K562 (cell line): ENCODE measurements around the gene TDRD5. TPM values are rescaled to one million over a fixed set of nuclear protein-coding genes. Genes with fewer than 3 reads are reported as not detected.
A peak's percentile ranks its signal among the peaks of the same experiment; 100 is the strongest.

Source experiments
- ARID2 ChIP-seq: fragments of 450-650 bp; IDR thresholded peaks from 2 replicates; pipeline ENCODE4 v1.6.1; 2017; ENCODE audit warnings: antibody characterized with exemption, mild to moderate bottlenecking
- DEAF1 ChIP-seq: fragments of 450-650 bp; formaldehyde crosslinking; IDR thresholded peaks from 2 replicates; pipeline ENCODE4 v1.4.0; 2020; ENCODE audit warnings: mild to moderate bottlenecking, moderate library complexity
- FOXK1 ChIP-seq: sonication (generic); formaldehyde crosslinking; IDR thresholded peaks from 2 replicates; pipeline ENCODE4 v1.8.0; 2022; ENCODE audit warnings: missing genetic modification reagents, mild to moderate bottlenecking, borderline replicate concordance
- MYC ChIP-seq, 2 experiments: fragments of 250-450 bp in 1 of 2; sonication (Bioruptor Pico) in 1 of 2; IDR thresholded peaks; 2 replicates each; pipeline versions ENCODE4 v1.5.1 to v1.6.1; 2012 to 2021; ENCODE audit warnings: low read depth in 2 of 2, borderline replicate concordance in 1 of 2, improper control_type of control experiment in 1 of 2, low read length in 1 of 2, mild to moderate bottlenecking in 1 of 2, moderate library complexity in 1 of 2
- RAD21 ChIP-seq, 2 experiments: fragments of 250-450 bp in 1 of 2; fragments of 450-650 bp in 1 of 2; sonication (Bioruptor Pico) in 1 of 2; formaldehyde crosslinking in 1 of 2; IDR thresholded peaks in 1 of 2; conservative IDR thresholded peaks in 1 of 2; 2 replicates each; pipeline versions ENCODE4 v1.4.0 to v1.8.0; 2020 to 2022; ENCODE audit warnings: mild to moderate bottlenecking in 2 of 2, moderate library complexity in 1 of 2
- SMC3 ChIP-seq: conservative IDR thresholded peaks from 2 replicates; pipeline ENCODE4 v1.6.1; 2011; ENCODE audit warnings: low read depth, low read length, improper control_type of control experiment; ENCODE audit not compliant: insufficient read depth
- SNIP1 ChIP-seq: fragments of 450-650 bp; IDR thresholded peaks from 2 replicates; pipeline ENCODE4 v1.7.1; 2017; ENCODE audit warnings: low read depth, mild to moderate bottlenecking
- ZNF165 ChIP-seq: fragments of 250-450 bp; sonication (Bioruptor Pico); IDR thresholded peaks from 2 replicates; pipeline ENCODE4 v1.4.0; 2020; ENCODE audit warnings: borderline replicate concordance
- ZNF668 ChIP-seq: fragments of 250-450 bp; sonication (Bioruptor Pico); IDR thresholded peaks from 2 replicates; pipeline ENCODE4 v1.8.0; 2022; ENCODE audit warnings: mild to moderate bottlenecking, inconsistent platforms
- polyA plus RNA-seq, 8 experiments: library from polyadenylated mRNA; depleted of rRNA in 4 of 8; stranded (reverse) in 5 of 8; unstranded in 3 of 8; fragments of >200 nt; fragmentation: Nextera tagmentation in 2 of 8; fragmentation: Illumina TruSeq in 1 of 8; extraction: Ambion mirVana in 2 of 8; extraction: Trizol in 1 of 8; gene quantifications; 2 replicates each; pipeline versions ENCODE4 v1.2.1 to v1.2.3, GENCODE V29; 2011 to 2014; ENCODE audit warnings: inconsistent platforms in 1 of 8, missing spikeins in 1 of 8
- total RNA-seq, 7 experiments: library from RNA; depleted of rRNA in 6 of 7; stranded (reverse); fragments of >200 nt in 6 of 7; fragmentation: Illumina TruSeq in 2 of 7; extraction: Trizol in 2 of 7; gene quantifications; 2 replicates each; pipeline versions ENCODE4 v1.2.1 to v1.2.3, GENCODE V29; 2011 to 2021; ENCODE audit warnings: low replicate concordance in 1 of 7
- TF ChIP-seq, protein P1 (sequence below): fragments of 450-650 bp; formaldehyde crosslinking; IDR thresholded peaks from 2 replicates; pipeline ENCODE4 v1.4.0; 2020; ENCODE audit warnings: mild to moderate bottlenecking, mixed read lengths
- TF ChIP-seq, protein P2 (sequence below): fragments of 250-450 bp; sonication (Bioruptor Pico); IDR thresholded peaks from 2 replicates; pipeline ENCODE4 v1.5.0; 2021

The TDRD5 gene
- total and polyA plus RNA-seq, 9 of the 15 experiments (the other 6 are each of a cell fraction or from before 2014, with no cell fraction given) = 0.04 to 0.57 (median 0.26) TPM; not detected in 1

DNA sequence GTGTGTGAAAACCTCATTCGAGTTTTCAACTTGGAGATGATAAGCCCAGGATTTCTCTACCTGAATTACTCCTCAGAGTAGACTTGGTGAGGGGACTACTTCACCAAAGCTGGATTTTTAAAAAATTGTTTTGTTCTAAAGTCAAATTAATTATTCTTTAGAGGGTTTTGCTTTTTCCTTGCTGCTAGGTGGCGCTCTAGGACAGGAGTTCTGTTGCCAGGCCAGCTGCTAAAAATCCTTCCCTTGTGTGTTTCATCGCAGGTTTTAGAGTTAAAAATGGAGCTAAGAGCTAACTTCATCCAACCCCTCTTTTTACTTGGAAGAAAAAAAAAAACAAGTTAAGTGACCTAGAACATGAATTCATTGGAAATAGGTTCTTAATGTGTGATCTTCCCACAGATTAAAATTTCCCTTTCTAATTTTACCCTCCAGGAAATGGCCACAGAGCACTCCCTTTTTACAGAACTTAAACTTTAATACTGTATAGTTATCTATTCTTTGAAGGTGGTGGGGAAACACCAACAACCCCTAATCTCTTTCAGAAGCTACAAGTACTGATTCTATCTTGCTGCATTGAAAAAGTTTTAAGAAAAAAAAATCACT, 114.8 kb downstream of the TDRD5 start (continued):
- TF ChIP-seq SMC3 (peak; percentile 91), ZNF668 (no peak), FOXK1 (no peak), ZNF165 (CRISPR knock-in tag) (no peak), ARID2 (peak; percentile 77; the same call in 1 of the 2 replicates), DEAF1 (CRISPR knock-in tag) (peak; percentile 87), RAD21 (CRISPR knock-in tag; conservative IDR thresholded peaks at IDR 0.05 in 1 of 2, IDR thresholded peaks at IDR 0.05 in 1 of 2) (peak; percentile 94 to 95), MYC (IDR thresholded peaks at IDR 0.05; ENCODE audit: low read depth, low read length) (0 out of 2 replicates have a peak, but pooled peaks have one; percentile 27), MYC (CRISPR knock-in tag; IDR thresholded peaks at IDR 0.05; ENCODE audit: borderline replicate concordance, low read depth) (no peak), SNIP1 (no peak)
- TF ChIP-seq, protein P1, sequence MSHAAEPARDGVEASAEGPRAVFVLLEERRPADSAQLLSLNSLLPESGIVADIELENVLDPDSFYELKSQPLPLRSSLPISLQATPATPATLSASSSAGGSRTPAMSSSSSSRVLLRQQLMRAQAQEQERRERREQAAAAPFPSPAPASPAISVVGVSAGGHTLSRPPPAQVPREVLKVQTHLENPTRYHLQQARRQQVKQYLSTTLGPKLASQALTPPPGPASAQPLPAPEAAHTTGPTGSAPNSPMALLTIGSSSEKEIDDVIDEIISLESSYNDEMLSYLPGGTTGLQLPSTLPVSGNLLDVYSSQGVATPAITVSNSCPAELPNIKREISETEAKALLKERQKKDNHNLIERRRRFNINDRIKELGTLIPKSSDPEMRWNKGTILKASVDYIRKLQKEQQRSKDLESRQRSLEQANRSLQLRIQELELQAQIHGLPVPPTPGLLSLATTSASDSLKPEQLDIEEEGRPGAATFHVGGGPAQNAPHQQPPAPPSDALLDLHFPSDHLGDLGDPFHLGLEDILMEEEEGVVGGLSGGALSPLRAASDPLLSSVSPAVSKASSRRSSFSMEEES (CRISPR knock-in tag) = no peak
- TF ChIP-seq, protein P2, sequence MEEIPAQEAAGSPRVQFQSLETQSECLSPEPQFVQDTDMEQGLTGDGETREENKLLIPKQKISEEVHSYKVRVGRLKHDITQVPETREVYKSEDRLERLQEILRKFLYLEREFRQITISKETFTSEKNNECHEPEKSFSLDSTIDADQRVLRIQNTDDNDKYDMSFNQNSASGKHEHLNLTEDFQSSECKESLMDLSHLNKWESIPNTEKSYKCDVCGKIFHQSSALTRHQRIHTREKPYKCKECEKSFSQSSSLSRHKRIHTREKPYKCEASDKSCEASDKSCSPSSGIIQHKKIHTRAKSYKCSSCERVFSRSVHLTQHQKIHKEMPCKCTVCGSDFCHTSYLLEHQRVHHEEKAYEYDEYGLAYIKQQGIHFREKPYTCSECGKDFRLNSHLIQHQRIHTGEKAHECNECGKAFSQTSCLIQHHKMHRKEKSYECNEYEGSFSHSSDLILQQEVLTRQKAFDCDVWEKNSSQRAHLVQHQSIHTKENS (CRISPR knock-in tag) = no peak
